HEK293 (cell line): ENCODE results near the gene ZNF326.

Experiments used
- CTCF ChIA-PET: fragments of 350-600 bp; formaldehyde crosslinking; extraction: SDS; loops from one replicate; lab custom pipeline; 2021; ENCODE audit warnings: antibody characterized with exemption; lab: Yijun Ruan, JAX
- POLR2A ChIA-PET: fragments of 300-600 bp; formaldehyde crosslinking; extraction: SDS; loops from one replicate; lab custom pipeline; 2020; ENCODE audit warnings: antibody characterized with exemption, inconsistent platforms; lab: Yijun Ruan, JAX
- H3K27ac ChIP-seq: fragments of 200-500 bp; sonication (Bioruptor generic); 2 replicates; pipeline ENCODE4 v1.5.1; 2014; ENCODE audit warnings: low read depth, low read length, control low read depth, inconsistent platforms; ENCODE audit errors: extremely low read depth
- H3K36me3 ChIP-seq, 2 experiments: fragments of 200-500 bp in 1 of 2; sonication (Bioruptor generic) in 1 of 2; 1 replicate in 1 of 2; 2 replicates in 1 of 2; pipeline ENCODE4 v1.5.1; 2014 to 2017; ENCODE audit warnings: inconsistent platforms in 2 of 2, low read length in 2 of 2; ENCODE audit not compliant: control insufficient read depth in 2 of 2, insufficient read depth in 1 of 2
- H3K4me1 ChIP-seq: fragments of 200-500 bp; sonication (Bioruptor generic); 2 replicates; pipeline ENCODE4 v1.5.1; 2014; ENCODE audit warnings: mild to moderate bottlenecking, low read length, inconsistent platforms; ENCODE audit not compliant: control insufficient read depth, insufficient read depth
- H3K4me3 ChIP-seq: 2 replicates; pipeline ENCODE4 v1.5.1; 2011; ENCODE audit warnings: low read depth, mild to moderate bottlenecking, control low read depth, low read length, moderate library complexity
- H3K9me3 ChIP-seq: fragments of 200-500 bp; sonication (Bioruptor generic); 2 replicates; pipeline ENCODE4 v1.5.1; 2014; ENCODE audit warnings: low read depth, low read length, inconsistent platforms; ENCODE audit not compliant: control insufficient read depth, insufficient read depth
- KLF10 ChIP-seq: fragments of 450-650 bp; IDR thresholded peaks from 2 replicates; pipeline ENCODE4 v1.5.1; 2018; ENCODE audit warnings: missing biosample characterization, mild to moderate bottlenecking, missing genetic modification characterization
- KLF16 ChIP-seq: fragments of 450-650 bp; formaldehyde crosslinking; IDR thresholded peaks from 2 replicates; pipeline ENCODE4 v1.5.1; 2017; ENCODE audit warnings: missing biosample characterization, missing genetic modification characterization
- KLF8 ChIP-seq: fragments of 450-650 bp; formaldehyde crosslinking; IDR thresholded peaks from 2 replicates; pipeline ENCODE4 v1.5.1; 2016; ENCODE audit warnings: missing biosample characterization, missing genetic modification characterization
- ZBTB17 ChIP-seq: fragments of 450-650 bp; formaldehyde crosslinking; IDR thresholded peaks from 2 replicates; pipeline ENCODE4 v1.5.1; 2016; ENCODE audit warnings: missing biosample characterization, missing genetic modification characterization
- ZBTB49 ChIP-seq: fragments of 450-650 bp; formaldehyde crosslinking; IDR thresholded peaks from 2 replicates; pipeline ENCODE4 v1.5.1; 2016; ENCODE audit warnings: missing biosample characterization, missing genetic modification characterization, low read depth
- ZFP37 ChIP-seq: fragments of 450-650 bp; formaldehyde crosslinking; IDR thresholded peaks from 2 replicates; pipeline ENCODE4 v1.5.1; 2016; ENCODE audit warnings: missing biosample characterization, missing genetic modification characterization
- ZNF114 ChIP-seq: fragments of 450-650 bp; formaldehyde crosslinking; IDR thresholded peaks from 2 replicates; pipeline ENCODE4 v1.5.0; 2017; ENCODE audit warnings: missing biosample characterization, missing genetic modification characterization
- ZNF146 ChIP-seq: fragments of 450-650 bp; formaldehyde crosslinking; IDR thresholded peaks from 2 replicates; pipeline ENCODE4 v1.5.1; 2016; ENCODE audit warnings: missing biosample characterization, missing genetic modification characterization
- ZNF175 ChIP-seq: fragments of 450-650 bp; formaldehyde crosslinking; IDR thresholded peaks from 2 replicates; pipeline ENCODE4 v1.5.1; 2016; ENCODE audit warnings: missing biosample characterization, missing genetic modification characterization
- ZNF221 ChIP-seq: fragments of 450-650 bp; formaldehyde crosslinking; IDR thresholded peaks from 2 replicates; pipeline ENCODE4 v1.5.1; 2017; ENCODE audit warnings: missing biosample characterization, missing genetic modification characterization, borderline replicate concordance
- ZNF23 ChIP-seq: fragments of 450-650 bp; formaldehyde crosslinking; IDR thresholded peaks from 2 replicates; pipeline ENCODE4 v1.5.1; 2016; ENCODE audit warnings: missing biosample characterization, missing genetic modification characterization, borderline replicate concordance
- ZNF335 ChIP-seq: fragments of 450-650 bp; formaldehyde crosslinking; conservative IDR thresholded peaks from 2 replicates; pipeline ENCODE4 v1.5.1; 2016; ENCODE audit warnings: missing biosample characterization, missing genetic modification characterization
- ZNF362 ChIP-seq: fragments of 450-650 bp; formaldehyde crosslinking; IDR thresholded peaks from 2 replicates; pipeline ENCODE4 v1.5.1; 2016; ENCODE audit warnings: missing biosample characterization, missing genetic modification characterization
- ZNF366 ChIP-seq: fragments of 450-650 bp; formaldehyde crosslinking; conservative IDR thresholded peaks from 2 replicates; pipeline ENCODE4 v1.5.1; 2016; ENCODE audit warnings: missing biosample characterization, missing genetic modification characterization
- ZNF398 ChIP-seq: fragments of 450-650 bp; formaldehyde crosslinking; IDR thresholded peaks from 2 replicates; pipeline ENCODE4 v1.5.1; 2017; ENCODE audit warnings: missing biosample characterization, missing genetic modification characterization
- ZNF514 ChIP-seq: fragments of 450-650 bp; formaldehyde crosslinking; IDR thresholded peaks from 2 replicates; pipeline ENCODE4 v1.5.1; 2016; ENCODE audit warnings: missing biosample characterization, missing genetic modification characterization
- ZNF555 ChIP-seq: fragments of 450-650 bp; formaldehyde crosslinking; conservative IDR thresholded peaks from 2 replicates; pipeline ENCODE4 v1.5.1; 2017; ENCODE audit warnings: missing biosample characterization, mild to moderate bottlenecking, missing genetic modification characterization, inconsistent platforms
- ZNF621 ChIP-seq: fragments of 450-650 bp; formaldehyde crosslinking; IDR thresholded peaks from 2 replicates; pipeline ENCODE4 v1.5.1; 2017; ENCODE audit warnings: missing biosample characterization, missing genetic modification characterization
- ZNF623 ChIP-seq: fragments of 450-650 bp; formaldehyde crosslinking; IDR thresholded peaks from 2 replicates; pipeline ENCODE4 v1.5.1; 2016; ENCODE audit warnings: missing biosample characterization, missing genetic modification characterization
- ZNF645 ChIP-seq: fragments of 450-650 bp; formaldehyde crosslinking; IDR thresholded peaks from 2 replicates; pipeline ENCODE4; 2016; ENCODE audit warnings: missing biosample characterization, missing genetic modification characterization
- ZNF654 ChIP-seq: fragments of 450-650 bp; formaldehyde crosslinking; IDR thresholded peaks from 2 replicates; pipeline ENCODE4 v1.5.1; 2016; ENCODE audit warnings: low read depth, missing biosample characterization, missing genetic modification characterization
- ZNF704 ChIP-seq: fragments of 450-650 bp; formaldehyde crosslinking; IDR thresholded peaks from 2 replicates; pipeline ENCODE4 v1.5.1; 2016; ENCODE audit warnings: missing biosample characterization, missing genetic modification characterization
- ZNF747 ChIP-seq: fragments of 450-650 bp; formaldehyde crosslinking; IDR thresholded peaks from 2 replicates; pipeline ENCODE4 v1.5.1; 2016; ENCODE audit warnings: missing biosample characterization, missing genetic modification characterization
- ZSCAN5A ChIP-seq: fragments of 450-650 bp; formaldehyde crosslinking; IDR thresholded peaks from 2 replicates; pipeline ENCODE4 v1.5.1; 2016; ENCODE audit warnings: missing biosample characterization, missing genetic modification characterization

The ZNF326 gene

GRCh38 chr1:90068611-90069280, 73.8 kb downstream of the ZNF326 start:
- Histone ChIP-seq H3K4me1 (no peaks in the 10 kb centered on the region), H3K36me3 (no peaks in the 10 kb centered on the region), H3K9me3 (no peaks in the 10 kb centered on the region), H3K27ac (no peak overlapping the region), H3K4me3 (no peak overlapping the region)
- TF ChIP-seq ZBTB49 (tag by site-specific recombination) (no peak), ZNF114 (tag by site-specific recombination) (no peak), ZNF747 (tag by site-specific recombination) (no peak), ZSCAN5A (tag by site-specific recombination) (no peak), ZNF221 (no peak), ZNF175 (tag by site-specific recombination) (no peak), ZNF366 (peak; percentile 86)
- ChIA-PET POLR2A (no interaction called here), CTCF (interaction anchor here (2.1 kb wide), 1 partner anchor 22 kb away, joined by 8 read pairs; no protein-coding TSS in a partner anchor)

GRCh38 chr1:90074137-90074536, 79.2 kb downstream of the ZNF326 start:
- no peak overlapping the region for H3K4me3 ChIP-seq
- H3K9me3 ChIP-seq = no peaks in the 10 kb centered on the region
- H3K27ac ChIP-seq = no peak overlapping the region
- H3K36me3 ChIP-seq = no peaks in the 10 kb centered on the region
- CTCF ChIA-PET = no interaction called here
- POLR2A ChIA-PET = no interaction called here
- H3K4me1 ChIP-seq = no peaks in the 10 kb centered on the region
- TF ChIP-seq KLF10 (tag by site-specific recombination) (no peak), KLF16 (no peak), ZNF555 (tag by site-specific recombination) (no peak), ZNF623 (tag by site-specific recombination) (no peak), ZNF704 (no peak), ZNF621 (tag by site-specific recombination) (no peak), ZBTB17 (tag by site-specific recombination) (no peak), KLF8 (tag by site-specific recombination) (no peak), ZNF398 (no peak), ZNF335 (tag by site-specific recombination) (no peak), ZNF362 (tag by site-specific recombination) (no peak), ZNF23 (tag by site-specific recombination) (no peak), ZNF654 (no peak), ZFP37 (tag by site-specific recombination) (no peak), ZNF146 (no peak), ZNF645 (tag by site-specific recombination) (no peak), ZBTB49 (tag by site-specific recombination) (no peak), ZNF514 (tag by site-specific recombination) (no peak)
